ENCODE results near the gene MED12L. TPM values are rescaled to one million over a fixed set of nuclear protein-coding genes. Genes with fewer than 3 reads are reported as not detected.

MED12L gene
- total RNA-seq, 2 experiments from 2014 or later = 1.5 to 1.8 TPM

DNA sequence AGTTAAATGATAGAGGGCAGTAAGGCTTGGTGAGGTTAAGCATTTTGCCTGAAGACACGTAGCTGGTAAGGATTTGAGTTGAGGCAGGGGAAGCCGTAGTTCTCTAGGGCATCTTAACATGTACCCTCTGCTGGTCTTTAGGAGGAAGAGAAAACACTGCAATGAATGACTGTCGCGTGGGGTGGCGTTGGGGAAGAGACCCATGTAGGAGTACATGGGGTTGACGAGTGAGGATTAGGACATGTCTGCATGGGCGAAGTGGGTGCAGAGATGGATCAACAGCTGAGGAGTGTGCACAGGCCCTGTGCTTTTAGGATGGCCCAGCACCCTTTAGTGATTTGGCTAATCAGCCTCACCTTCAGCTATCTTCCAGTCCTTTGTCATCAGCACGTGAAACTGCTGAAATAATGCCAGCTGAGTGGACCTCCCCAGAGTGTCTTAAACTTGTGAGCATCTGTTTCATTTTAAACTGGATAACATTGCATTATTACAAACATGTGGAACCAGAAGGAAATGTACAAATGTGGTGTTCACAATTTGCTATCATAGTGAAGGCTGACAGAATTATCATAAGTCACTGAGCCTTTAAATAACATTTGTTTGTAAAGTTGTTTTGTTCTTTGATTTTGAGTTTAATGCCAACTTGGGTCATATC is 177.5 kb downstream of the MED12L start:
- ChIA-PET CTCF (no interaction called here), POLR2A (no interaction called here)

DNA sequence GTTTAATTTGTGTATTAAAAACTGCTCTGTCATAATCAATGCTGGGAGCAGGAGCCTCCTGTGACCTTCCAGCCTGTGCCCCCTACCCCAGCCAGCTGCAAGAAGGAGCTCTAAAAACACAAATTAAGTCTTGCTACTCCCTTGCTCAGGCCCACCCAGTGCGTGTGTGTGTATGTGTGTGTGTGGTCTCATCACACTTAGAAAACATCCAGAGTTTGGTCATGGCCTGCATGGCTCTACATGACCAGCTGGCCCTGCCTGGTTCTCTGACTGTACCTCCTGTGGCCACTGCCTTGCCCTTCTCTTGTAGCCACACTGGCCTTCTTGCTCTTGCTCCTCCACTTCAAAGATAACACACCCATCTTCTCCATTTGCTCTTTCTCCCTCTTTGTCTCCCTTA is 179.1 kb downstream of the MED12L start:
- CTCF ChIA-PET = interaction anchor here (1.0 kb wide), 1 partner anchor 37 kb away, joined by 3 read pairs; no protein-coding TSS in a partner anchor

DNA sequence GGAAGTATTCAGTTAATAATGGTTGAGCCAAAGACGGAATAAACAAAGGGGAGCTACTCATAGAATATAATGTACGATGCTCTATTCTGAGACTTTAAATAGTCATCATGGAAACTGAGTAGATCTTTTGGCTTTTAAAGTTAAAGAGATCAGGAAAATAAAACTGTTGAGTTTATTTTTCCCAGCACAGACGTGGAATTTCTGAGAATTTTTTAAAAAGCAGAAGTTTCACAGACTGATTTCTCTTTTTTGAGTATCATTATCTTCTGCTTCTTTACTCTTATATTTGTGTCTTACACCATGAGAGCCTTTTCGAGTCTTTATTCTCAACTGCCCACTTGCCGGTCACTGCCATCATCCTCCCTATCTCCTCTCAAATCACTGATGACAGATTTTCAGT is 179.7 kb downstream of the MED12L start:
- CTCF ChIA-PET = interaction anchor here (1.0 kb wide), 1 partner anchor 38 kb away, joined by 3 read pairs; no protein-coding TSS in a partner anchor

More for the DNA sequence above, 179.1 kb downstream of the MED12L start:
- POLR2A ChIA-PET = no interaction called here

DNA sequence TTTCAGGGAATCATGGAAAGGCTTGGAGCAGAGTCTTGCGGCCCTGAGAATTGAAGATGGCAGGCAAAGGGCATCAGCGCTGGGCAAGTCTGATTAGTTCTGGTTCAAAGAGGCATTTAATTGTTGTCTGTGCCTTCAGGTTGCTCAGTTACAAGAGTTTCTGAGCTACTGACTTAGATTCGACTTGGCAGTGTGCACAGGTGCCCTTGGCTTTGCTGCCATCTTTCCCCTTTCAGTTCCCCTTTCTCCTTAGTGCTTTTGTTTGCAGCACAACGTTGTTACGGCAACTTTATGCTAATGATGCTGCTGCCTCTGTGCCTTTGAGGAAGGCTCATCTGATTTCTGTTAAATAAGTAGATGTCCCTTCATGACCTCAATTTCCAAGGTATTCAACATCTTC is 180.4 kb downstream of the MED12L start:
- ChIA-PET CTCF (no interaction called here), POLR2A (no interaction called here)

More for the DNA sequence above, 179.7 kb downstream of the MED12L start:
- POLR2A ChIA-PET = no interaction called here

DNA sequence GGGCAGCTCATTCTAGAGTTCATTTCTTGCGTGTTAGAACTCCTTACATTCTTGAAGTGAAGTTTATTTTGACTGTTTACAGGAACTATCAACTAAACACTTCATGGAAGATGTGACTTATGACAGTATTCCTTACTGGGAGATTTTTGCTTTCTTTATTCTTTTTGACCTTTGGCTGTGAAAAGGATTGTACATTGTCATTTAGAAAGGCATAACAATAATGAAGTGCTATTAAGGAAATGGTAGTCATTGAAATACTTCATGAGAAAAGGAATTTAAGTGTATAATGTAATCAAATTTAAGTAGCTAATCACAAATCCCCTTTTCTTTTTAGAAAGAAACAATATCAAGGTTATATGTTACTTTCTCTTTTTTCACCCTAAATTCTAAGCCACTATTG is 181.6 kb downstream of the MED12L start:
- POLR2A ChIA-PET = no interaction called here
- CTCF ChIA-PET = interaction anchor here (0.8 to 1.4 kb wide), 3 partner anchors 10 to 99 kb away, joined by 3 to 4 read pairs (median 3); partner anchors contain the start of gene P2RY14

DNA sequence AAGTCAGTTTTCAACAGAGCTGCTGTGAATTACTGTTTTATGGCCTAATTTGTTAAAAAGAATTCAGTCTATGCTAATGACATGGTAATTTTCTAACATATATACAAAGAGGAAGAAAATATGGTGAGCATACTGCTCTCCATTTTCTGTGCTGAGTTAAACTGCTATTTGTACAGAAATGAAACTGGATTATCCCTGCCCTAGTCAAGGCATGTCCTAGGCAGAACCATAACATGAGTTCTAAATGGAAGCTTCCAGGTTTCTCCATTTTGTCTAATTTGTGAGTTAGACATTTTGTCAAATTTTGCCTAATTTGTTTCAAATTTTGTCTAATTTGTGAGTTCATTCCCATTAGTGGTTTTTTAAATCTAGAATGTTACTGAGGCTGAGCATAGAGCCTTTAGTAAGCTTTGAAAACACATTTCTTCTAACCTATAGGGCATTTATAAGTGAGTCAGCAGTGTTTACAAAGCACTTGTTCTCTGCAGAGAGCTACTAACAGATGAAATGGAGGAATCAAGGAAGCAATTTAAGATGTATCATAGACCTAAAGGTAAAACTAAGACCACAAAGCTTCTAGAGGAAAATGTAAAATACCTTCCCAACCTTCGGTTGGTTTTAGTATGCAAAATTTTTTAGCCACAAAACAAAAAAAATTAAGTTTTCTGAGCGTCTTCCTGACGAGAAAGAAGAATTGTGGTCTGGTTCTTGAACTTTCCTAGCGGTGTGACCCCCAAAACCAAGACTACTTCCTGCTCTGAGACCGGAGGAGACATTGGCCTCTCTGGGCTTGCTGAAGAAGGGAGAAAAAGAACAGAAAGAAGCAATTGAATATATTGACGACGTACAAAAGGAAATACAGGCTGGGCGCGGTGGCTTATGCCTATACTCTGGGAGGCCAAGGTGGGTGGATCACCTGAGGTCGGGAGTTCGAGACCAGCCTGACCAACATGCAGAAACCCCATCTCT is 183.1 kb downstream of the MED12L start:
- ChIA-PET POLR2A (interaction anchor here (0.6 kb wide), 1 partner anchor 1199 kb away, joined by 20 read pairs; no protein-coding TSS in a partner anchor), CTCF (interaction anchor here (1.0 to 1.7 kb wide), 4 partner anchors 8 to 182 kb away, joined by 3 to 6 read pairs (median 4); no protein-coding TSS in a partner anchor)

DNA sequence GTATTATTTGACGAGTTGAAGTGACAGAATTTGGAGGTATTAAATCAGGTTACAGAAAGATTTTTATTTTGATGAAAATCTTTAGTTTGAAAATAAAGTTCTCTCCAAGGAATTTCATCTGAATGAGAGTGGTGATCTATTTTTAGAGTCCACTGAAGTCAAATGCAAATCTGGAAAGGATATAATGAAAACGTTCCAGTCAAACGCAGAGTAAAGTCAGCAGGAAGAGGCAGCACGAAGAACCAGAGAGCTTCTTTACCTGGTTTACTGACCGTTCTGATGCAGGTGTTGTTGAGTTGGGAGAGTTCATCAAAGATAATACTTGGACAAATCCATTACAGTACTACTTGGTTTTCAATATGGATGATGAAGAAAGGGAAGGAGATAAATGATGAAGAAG is 184.2 kb downstream of the MED12L start:
- POLR2A ChIA-PET = no interaction called here
- CTCF ChIA-PET = no interaction called here

DNA sequence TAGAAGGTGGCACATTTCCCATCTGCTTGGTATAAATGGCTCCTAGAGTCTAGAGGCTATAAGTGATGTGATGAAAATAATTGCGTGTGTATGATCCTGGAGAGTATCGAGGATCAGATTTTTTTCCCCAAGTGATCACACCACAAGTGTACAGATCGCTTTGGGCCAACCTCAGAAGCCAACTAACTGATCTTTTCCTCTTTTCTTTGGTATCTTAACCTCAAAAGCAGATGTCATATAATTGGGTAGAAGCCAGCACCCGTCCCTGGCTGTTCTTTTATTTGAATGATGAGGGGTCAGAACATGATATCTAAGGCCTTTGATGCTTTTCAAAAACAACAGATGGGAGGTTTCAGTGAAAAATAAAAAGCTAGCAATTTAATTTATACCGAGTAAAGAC is 189.6 kb downstream of the MED12L start:
- CTCF ChIA-PET = interaction anchor here (2.1 kb wide), 1 partner anchor 107 kb away, joined by 5 read pairs; no protein-coding TSS in a partner anchor
- POLR2A ChIA-PET = no interaction called here

DNA sequence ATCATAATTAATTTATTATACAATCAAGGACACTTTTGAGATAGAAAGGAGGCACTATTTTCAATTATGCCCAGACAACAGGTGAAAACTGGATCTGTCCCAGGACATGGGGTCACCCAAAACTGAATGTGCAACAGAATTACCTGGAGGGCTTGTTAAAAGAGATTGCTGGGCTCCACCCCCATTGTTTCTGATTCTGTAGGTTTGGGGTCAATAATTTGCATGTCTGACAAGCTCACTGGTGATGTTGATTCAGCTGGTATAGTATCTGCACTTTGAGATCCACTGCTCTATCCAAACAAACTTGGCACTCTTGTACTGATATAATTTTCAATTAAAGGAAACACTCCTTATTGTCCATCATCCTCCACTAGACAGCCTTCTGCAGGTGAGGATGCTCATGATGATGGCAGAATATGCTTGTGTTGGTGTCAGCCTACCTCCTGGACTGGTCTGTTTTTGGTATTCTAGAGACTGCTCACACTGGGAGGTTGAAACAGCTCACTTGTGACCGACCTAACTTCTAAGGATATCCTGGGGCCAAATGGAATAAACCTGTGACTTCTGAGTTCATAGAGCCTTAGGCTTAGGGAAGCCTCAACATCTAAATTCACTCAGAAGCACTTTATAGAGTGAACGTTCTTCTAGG is 190.7 kb downstream of the MED12L start:
- ChIA-PET CTCF (interaction anchor here (1.2 to 2.1 kb wide), 3 partner anchors 9 to 108 kb away, joined by 3 to 5 read pairs (median 4); no protein-coding TSS in a partner anchor), POLR2A (no interaction called here)

DNA sequence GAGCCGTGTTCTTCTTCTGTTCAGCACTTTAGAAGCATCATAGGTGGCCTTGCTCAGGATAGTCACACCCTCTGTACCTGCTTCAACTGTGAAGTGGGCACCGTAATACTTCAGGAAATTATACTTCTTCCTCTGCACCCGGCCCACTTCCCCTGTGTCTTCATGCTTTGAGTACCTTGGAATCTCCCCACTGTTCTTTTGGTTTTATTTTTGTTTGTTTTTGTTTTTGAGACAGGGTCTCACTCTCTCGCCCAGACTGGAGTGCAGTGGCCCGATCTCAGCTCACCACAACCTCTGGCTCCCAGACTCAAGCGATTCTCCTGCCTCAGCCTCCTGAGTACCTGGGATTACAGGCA is 191.2 kb downstream of the MED12L start:
- POLR2A ChIA-PET = no interaction called here

DNA sequence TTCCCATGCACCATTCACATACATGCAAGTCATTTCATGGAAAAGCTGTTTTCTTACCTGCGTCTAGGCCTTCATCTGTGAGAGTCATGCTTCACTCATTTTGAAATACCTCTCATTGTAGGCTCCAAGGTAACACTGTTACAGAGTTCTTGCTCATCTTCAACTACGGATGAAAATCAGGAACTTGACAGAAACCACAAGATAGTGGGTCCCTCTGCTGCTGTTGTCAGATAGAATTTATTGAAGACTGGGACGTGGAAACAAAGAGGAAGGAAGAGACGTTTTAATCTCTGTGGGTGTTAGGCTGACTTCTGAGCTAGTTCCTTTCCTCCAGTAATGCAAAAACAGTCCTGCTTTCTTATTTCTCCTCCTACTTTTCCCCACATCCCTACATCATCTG is 192.8 kb downstream of the MED12L start, which contains the start of gene P2RY14:
Gene P2RY14, minus strand, starts transcription at position 313 of the 400 bp plus-strand sequence. CDS start 64,226 bp downstream, outside the sequence.
- POLR2A ChIA-PET = interaction anchor here (1.0 kb wide), 1 partner anchor 51 kb away, joined by 3 read pairs; no protein-coding TSS in a partner anchor

More for the DNA sequence above, 191.2 kb downstream of the MED12L start:
- CTCF ChIA-PET = interaction anchor here (1.2 to 2.1 kb wide), 3 partner anchors 9 to 109 kb away, joined by 3 to 5 read pairs (median 4); no protein-coding TSS in a partner anchor

DNA sequence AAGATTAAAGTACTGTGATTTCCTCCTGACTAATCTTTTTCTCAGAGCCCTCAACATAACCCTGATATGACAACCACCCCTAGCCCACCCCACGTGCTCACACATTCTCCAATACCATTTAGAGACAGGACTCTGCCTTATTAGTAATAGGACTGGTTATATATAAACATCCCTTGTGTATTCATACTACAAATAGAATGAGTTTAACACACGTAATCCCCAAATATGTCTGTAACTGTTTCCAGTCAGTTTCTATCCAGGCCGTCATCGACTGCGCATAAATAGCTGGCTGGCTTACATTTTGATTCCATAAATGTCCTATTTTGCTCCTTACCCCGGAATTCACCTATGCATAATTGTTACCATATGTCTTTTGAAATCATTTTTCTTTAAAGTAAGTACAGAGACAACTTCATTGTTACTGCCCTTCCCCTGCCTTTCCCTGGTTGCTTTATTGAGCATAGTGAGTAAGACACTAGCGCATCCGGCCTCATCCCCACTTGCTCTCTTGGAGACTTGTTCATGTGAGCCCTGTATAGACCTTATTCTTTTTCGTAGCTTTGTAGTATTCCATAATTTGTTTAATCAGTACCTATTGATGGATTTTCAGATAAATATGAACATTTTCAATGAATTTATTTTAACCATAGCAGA is 196.3 kb downstream of the MED12L start:
- CTCF ChIA-PET = interaction anchor here (0.7 to 4.3 kb wide), 8 partner anchors 40 to 122 kb away, joined by 3 to 34 read pairs (median 4); no protein-coding TSS in a partner anchor
- POLR2A ChIA-PET = no interaction called here

More for the DNA sequence above, 192.8 kb downstream of the MED12L start, which contains the start of gene P2RY14:
- CTCF ChIA-PET = interaction anchor here (0.9 to 4.3 kb wide), 7 partner anchors 12 to 110 kb away, joined by 3 to 34 read pairs (median 5); no protein-coding TSS in a partner anchor

DNA sequence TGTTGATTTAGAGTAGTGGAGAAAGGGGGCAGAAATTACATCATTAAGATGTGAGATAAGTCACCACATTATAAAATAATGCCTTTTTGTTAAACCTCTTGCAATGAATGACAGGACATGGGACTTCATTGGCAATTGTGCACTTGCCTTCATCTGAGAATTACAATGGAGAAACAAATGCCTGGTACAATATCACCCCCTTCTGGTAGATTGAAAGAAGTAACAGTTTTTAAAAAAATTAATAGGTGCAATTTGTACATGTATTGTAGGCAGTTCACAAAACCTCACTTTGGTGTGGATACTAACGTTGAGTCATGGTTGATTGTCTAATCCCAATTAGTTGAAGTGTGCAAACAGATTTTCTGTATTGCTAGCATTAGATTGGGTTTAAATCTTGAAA is 197.5 kb downstream of the MED12L start:
- ChIA-PET CTCF (interaction anchor here (0.8 to 2.2 kb wide), 6 partner anchors 46 to 124 kb away, joined by 3 to 11 read pairs (median 4); no protein-coding TSS in a partner anchor), POLR2A (no interaction called here)

DNA sequence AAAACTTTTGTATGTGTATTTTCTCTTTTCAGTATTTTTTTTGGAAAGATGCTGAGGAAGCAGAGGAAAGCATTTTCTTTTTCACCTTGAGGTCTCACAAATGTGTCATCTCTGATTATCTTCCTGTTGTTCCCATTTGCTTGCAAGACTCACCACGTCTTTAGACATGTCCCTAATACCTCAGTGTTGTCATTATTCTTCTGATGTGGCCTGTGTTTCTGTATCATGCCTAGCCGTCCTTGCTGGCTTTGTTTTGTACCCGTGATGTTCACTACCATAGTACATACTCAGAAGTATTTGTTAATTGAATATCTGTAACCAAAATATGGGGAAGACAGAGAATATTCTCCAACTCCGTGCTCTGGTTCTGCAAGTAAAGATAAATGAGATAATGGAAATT is 197.9 kb downstream of the MED12L start:
- CTCF ChIA-PET = no interaction called here
- POLR2A ChIA-PET = no interaction called here

DNA sequence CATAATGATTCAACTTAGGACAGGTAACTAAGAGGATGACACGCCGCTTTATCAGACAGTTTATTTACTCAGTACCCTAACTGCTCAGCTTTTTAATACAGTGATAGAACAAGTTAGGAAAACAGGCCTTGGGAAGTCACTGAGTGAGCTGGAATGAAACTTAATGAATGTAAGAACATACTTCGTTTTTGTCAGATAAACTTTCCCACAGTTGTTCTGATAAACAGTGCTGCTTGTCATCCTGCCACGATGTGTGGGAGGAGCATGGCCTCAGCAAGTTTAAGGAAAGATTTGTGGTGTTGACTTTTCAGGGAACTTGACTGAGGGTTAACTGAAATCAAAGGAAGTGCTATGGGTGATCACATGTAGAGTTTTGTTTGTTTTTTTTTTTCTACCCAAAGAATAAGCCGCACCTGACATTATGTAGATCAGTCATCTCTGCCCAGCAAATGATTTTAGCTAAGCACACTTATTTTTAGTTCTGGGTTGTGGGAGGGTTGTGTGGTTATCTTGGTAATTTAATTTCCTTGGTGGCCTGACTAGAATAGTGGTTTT is 198.5 kb downstream of the MED12L start:
- CTCF ChIA-PET = interaction anchor here (0.6 to 0.9 kb wide), 3 partner anchors 9 to 116 kb away, joined by 3 to 4 read pairs (median 3); no protein-coding TSS in a partner anchor
- POLR2A ChIA-PET = interaction anchor here (0.6 kb wide), 3 partner anchors 23 to 157 kb away, joined by 3 to 4 read pairs (median 3); no protein-coding TSS in a partner anchor

DNA sequence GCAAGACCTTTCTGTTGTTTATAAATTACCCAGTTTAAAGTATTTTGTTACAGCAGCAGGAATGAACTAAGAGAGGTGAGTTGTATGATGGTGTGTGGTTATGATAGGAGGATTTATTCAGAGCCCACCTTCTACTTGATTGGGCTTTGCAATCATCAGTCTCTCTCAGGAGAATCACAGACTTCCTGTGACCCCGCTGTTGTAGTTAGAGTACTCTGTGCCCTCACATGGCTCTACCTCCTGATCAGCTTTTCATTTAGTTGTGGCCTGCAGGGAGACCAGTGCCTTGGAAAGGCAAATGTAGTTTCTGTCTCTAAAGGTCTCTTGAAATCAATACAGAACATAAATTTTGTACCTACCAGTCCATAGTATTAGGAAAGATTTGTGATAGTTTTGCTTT is 200.5 kb downstream of the MED12L start:
- POLR2A ChIA-PET = no interaction called here
- CTCF ChIA-PET = interaction anchor here (0.6 to 1.7 kb wide), 2 partner anchors 58 to 117 kb away, joined by 5 to 7 read pairs; no protein-coding TSS in a partner anchor

DNA sequence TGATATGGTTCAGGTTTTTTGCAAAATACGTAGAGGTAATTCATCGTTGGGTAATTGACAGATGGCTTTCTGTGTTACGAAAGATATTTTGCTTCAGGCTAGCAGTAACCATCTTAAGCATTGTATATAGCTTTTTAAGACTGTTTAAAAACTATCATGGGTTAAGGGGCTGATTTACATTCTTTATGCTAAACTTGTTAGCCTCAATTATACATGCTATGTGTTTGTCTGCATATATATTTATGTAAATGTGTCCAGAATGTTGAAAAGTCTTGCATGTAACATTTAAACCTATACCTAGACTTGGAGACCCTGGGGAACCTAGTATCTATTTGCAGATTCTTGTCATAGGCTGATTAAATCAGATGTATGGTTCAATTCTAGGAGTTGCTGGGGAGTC is 204.0 kb downstream of the MED12L start:
- POLR2A ChIA-PET = no interaction called here

DNA sequence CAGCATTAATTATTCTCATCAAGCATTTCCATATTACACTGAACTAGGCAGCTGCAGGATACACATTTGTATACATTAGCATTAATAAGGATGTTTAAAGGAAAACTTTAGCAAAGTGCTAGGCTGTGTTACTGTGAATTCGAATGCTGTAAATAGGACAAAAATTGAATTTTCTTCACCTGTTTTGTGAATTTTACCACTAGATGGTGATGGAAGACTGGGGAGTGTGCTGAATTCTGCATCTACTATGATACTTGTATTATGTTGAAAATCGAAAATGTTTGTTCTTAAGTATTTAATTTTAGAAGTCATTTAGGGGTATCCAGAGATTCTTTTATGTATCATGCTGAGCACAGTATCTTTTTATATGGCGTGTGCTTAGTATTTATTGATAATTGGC is 205.2 kb downstream of the MED12L start:
- CTCF ChIA-PET = interaction anchor here (0.8 kb wide), 1 partner anchor 13 kb away, joined by 5 read pairs; the partner anchor contains the start of gene P2RY14
- POLR2A ChIA-PET = no interaction called here

More for the DNA sequence above, 204.0 kb downstream of the MED12L start:
- CTCF ChIA-PET = interaction anchor here (1.3 kb wide), 1 partner anchor 62 kb away, joined by 4 read pairs; no protein-coding TSS in a partner anchor

Data from activated CD8-positive, alpha-beta memory T cell treated with anti-CD3 and anti-CD28 coated beads for 36 hours (primary cell).